GM21786 (cell line): ENCODE measurements around the gene HMGCS1.
"Not testable (repeated sequence)": the region's sequence is repeated elsewhere in the genome, so short reads cannot be mapped to it uniquely, and the experiment has no call there.

Experiments
- ATAC-seq: cut with Tn5 transposase; IDR thresholded peaks from one replicate; pipeline ENCODE4 v1.9.1; 2021; ENCODE audit not compliant: unreplicated experiment

The HMGCS1 gene

DNA sequence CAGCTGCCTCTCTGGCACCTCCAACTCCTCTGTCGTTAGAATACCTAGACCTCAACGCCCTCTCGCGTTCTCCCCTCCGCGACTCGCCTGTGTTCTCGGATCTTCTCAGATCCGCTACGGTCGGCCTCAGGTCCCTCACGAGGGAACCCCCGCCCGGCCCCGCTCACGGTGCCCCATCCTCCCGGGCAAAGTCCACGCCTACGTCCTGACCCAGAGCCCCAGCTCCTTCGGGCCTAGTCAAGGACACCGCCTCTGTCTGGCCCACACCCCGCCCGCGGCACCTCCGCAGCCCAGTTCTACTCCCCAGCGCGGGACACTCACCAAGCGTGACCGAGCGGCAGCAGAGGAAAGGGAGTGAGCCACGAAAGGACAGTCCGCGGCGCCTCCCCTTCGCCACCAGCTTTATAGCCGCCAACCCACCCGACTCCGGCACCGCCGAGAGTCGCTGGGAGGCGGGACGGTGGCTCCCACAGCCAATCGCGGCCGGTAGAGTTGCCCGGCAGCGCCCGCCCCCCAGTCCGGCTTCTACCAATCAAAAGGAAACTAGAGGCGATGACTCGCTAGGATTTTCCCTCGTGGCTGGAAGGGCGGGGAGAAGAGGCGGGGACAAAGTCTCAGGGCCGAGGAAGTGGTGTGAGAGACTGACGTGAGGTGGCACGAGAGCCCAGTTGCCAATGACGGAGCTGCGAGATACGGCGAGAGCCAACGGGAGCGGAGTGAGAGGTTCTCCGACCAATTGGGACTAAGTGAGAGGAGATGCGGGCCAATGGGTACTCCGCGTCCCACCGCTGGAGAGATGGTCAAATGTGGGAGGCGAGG, at the start of gene HMGCS1:
Gene HMGCS1 (minus strand): TSS at position 378 of the 819 bp plus-strand sequence. CDS start 14,447 bp downstream, outside the sequence.
- peak; percentile 94 for ATAC-seq

DNA sequence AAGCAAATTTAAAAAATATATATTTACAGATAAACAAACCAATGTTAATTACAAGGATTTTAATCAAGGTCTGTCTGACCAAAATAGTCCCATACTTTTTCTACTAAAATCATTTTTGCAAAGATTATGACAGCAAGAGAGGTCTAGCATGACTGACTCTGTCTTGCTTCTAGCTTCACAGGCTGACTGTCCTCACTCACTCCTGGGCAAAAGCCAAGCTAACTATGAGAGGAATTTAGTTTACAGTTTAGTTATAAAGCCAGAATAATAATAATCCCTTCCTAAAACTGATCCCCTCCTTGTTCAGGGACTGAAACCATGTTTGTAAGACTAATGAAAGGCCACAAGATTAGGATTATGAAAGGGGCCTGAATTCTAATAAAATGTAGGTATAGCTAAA, 45.5 kb upstream of the HMGCS1 start:
- no peak for ATAC-seq

DNA sequence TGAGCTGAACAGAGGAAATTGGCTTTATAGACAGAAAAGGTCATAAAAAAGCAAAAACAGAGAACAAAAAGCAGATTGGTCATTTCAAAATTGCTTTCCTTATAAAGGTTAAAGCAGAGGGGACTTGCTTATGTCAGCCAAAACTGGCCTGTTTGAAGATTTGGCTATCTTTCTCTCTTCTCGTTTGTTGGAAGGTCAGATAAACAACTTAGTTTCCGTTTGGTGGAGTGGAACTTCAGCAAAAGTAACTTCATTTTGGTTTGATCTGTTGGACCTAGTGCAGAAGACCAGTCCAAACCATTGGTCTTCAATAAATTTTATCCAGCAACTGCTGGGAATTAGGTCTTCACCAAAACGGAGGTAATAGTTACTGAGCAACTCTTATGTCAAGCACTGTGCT, 45.1 kb upstream of the HMGCS1 start:
- ATAC-seq = no peak

DNA sequence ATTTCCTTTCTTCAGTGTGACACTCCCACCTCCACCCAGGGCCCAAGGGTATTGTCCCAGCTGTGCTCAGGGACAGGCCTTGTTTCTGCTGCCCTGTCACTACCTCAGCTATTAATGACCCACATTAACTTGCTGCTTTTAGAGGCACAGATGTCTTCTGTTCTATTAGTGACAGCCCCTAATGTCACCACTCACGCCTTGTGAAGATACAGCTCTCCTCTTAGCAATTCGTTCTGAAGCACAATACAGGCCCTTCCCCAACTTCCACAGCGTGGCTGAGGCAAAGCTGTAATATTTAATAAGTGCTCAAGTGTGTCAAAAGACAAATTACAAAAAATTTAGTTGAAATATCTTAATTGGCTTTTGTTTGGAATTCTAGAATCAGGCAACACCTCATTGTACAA, 44.7 kb upstream of the HMGCS1 start:
- no peak for ATAC-seq

DNA sequence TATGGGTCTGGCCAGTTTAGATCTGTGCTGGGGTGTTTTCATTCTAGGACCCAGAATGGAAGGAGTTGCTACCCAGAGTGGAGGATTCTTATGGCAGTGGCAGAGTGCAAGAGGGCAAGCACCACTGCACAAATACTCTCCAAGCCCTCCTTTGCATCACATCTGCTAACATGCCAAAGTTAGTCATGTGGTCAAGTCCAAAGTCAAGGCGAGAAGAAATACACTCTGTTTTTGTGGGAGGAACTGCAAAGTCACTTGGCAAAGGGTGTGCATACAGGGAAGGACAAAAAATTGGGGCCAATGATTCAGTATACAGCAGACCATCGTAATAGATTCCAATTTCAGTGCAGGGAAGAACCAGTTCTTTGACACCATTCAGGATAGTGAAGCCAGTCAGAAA, 43.9 kb upstream of the HMGCS1 start:
- ATAC-seq = no peak

DNA sequence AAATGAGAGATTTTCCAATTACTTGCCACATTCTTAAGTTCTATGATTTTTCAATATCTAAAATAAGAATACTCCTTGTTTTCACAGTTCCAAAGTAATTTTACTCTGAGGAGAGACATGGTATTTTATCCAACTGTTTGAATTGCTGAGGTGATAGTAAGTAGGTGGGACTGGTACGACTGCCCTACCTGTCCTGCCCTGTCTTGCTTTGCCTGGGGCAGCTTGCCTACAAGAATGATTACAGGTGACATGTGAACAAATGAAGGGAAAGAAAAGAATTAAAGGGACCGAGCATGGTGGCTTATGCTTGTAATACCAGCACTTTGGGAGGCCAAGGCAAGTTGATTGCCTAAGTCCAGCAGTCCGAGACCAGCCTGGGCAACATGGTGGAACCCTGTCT, 41.6 kb upstream of the HMGCS1 start:
- no peak for ATAC-seq

DNA sequence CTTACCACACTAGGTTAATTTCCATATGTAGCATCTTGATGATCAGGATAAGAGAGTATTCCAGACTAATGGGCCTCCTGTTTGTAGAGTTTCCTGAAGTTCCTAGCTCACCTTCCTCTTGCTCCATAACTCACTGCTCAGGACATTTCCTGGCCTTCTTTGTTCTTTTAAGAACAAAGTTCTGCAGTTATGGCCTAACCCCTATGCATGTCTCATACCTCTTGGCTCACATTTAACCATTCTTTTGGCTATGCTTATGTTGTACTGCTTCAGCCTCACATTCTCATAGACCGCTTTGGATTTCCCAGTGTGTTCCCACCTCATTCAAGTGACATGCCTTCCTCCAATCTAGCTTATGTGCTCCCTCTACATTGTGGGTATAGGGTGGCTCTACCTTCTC, 40.5 kb upstream of the HMGCS1 start:
- no peak for ATAC-seq

DNA sequence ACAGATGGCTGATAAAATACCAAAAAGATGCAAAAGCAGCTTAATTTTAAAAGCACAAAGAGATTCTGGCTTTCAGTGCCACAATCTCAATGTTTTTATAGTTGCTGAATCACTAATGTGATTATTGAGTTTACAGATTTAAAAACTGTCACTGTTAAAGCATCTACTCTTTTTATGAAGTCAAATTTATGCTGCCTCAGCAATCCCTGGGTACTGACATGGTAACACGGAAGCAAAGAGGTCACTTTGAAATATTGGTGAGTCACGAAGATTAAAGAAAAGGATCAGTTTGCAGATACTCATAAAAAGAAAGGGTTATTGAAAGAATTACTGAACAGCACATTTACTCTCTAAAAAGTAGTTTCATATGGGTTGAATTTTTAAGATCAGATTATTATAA, 39.7 kb upstream of the HMGCS1 start:
- ATAC-seq = no peak

DNA sequence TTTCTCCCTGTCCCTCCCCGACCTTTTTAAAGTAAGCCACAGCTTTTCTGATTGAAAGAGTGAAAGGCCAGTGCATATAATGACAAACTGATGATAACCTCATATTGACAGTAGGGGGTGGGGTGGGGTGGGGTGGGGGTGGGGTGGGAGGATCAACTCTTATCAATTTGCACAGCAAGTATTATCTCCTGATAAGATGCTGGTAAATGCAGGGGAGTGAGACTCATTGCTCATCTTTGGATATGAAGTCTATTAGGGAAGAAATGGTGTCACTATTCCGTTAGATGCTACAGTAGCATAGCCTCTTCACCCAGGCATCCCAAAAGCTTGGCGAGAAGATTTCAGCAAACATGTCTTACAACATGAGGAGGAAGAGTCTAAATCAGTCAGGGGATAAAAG, 38.9 kb upstream of the HMGCS1 start:
- no peak for ATAC-seq

DNA sequence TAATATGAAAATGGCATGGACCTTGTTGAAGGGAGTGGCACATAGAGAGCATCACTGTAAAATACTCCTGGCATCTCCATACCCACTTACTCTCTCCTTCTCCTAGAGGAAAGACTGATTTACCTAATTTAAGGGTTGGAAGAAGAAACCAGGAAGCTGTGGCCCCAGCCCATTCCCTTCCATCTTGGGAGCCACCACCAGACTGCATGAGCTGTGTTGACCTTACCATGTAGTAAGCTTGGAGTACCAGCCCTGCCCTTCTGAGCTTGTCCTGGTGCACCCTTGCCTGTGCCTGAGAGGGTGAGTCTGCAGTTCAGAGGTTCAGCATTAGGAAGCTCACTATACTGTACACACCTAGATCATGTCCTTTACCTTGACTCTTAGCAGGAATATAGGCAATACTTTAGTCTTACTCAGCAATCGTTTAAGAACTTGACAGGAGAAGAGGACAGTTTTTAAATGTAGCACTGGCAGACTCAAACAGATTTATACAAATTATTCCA, 35.7 kb upstream of the HMGCS1 start:
- no peak for ATAC-seq

DNA sequence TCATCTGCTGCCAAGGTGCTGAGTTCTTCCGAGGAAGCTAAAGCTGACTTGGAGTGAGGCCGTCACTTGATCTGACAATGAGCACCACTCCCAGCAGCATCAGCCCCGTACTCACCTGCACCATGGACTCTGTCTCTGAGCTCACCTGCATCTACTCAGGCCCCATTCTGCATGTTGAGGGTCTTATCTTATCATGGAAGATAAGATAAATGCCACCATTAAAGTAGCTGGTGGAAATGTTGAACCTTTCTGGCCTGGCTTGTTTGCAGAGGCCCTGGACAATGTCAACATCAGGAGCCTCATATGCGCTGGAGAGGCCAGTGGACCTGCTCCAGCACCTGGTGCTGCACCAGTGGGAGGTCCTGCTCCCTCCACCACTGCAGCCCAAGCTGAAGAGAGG, 35.0 kb upstream of the HMGCS1 start:
- no peak for ATAC-seq

DNA sequence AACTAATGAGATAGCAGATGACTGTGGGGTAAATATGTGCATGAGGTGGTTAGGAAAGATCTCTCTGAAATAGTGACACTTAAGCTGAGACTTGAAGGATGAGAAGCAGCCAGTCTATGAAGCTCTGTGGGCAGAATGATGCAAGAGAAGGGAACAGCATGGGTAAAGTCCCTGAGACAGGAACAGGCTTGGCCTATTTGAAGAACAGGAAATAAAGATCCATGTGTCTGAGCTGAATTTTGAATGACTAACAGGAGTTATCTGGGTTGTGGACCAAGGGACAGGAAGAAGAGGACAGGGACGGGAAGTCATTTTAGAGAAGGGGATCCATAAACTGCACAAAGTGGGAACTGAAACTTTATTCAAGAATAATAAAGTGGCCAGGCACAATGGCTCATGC, 25.6 kb upstream of the HMGCS1 start:
- no peak for ATAC-seq

DNA sequence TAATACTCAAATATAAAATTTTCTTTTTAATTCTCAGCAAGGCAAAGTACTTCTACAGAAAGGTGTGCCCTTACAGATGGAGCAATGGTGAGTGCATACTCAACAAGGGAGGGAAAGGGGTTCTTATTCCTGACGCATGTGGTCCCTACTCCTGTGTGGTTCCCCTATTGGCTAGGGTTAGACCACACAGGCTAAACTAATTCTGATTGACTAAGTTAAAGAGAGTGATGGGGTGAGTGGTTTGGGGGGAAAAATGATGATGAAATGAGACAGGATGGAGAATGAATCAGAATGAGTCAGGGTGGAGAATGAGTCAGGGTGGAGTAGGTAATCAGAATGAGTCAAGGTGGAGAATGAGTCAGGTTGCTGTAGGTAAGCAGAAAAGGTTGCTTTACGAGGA, 22.9 kb upstream of the HMGCS1 start:
- no peak for ATAC-seq

DNA sequence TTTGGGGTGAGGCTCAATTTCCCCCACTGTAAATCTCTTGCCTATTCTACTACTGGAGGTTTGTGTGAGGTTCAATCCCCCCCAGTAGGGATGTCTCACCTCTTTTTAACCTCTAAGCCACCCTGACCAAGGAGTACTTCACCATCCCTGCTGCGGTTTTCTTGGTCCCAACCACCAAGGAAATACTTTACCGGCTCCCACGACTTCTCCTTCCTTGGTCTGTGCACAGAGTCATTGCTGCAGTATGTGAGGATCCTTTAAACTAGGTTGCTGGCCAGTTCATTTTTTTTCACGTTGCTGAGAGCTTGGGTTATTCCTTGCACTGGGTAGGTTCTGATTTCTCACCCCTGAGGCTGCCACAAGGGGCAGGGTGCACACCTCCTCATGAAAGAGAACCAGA, 22.5 kb upstream of the HMGCS1 start:
- ATAC-seq = no peak

DNA sequence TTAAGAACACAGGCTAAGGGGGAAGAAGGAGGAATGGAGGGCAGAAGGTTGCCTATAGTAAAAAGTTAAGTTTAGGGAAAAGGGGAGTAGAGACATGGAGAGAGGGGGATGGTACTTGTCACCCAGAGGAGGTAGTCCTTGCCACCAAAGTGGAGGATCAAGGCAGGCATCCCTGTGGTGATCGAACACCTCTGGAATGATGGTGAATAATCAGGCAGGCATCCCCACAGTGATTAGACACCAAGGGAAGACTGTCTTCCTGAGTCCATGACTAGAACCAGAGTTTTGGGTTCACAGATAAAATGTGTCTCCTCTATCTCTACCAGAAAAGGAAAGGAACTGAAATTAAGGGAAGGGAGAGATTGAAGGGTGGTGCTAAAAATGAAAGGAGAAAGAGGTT, 19.2 kb upstream of the HMGCS1 start:
- ATAC-seq = no peak

DNA sequence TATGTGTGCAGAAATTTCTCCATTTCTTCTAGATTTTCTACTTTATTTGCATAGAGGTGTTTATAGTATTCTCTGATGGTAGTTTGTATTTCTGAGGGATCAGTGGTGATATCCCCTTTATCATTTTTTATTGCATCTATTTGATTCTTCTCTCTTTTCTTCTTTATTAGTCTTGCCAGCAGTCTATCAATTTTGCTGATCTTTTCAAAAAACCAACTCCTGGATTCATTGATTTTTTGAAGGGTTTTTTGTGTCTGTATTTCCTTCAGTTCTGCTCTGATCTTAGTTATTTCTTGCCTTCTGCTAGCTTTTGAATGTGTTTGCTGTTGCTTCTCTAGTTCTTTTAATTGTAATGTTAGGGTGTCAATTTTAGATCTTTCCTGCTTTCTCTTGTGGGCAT, 12.4 kb upstream of the HMGCS1 start:
- ATAC-seq = not testable (repeated sequence)

DNA sequence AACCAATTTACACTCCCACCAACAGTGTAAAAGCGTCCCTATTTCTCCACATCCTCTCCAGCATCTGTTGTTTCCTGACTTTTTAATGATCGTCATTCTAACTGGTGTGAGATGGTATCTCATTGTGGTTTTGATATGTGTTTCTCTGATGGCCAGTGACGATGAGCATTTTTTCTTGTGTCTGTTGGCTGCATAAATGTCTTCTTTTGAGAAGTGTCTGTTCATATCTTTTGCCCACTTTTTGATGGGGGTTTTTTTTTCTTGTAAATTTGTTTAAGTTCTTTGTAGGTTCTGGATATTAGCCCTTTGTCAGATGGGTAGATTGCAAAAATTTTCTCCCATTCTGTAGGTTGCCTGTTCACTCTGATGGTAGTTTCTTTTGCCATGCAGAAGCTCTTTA, 10.3 kb upstream of the HMGCS1 start:
- ATAC-seq = not testable (repeated sequence)

DNA sequence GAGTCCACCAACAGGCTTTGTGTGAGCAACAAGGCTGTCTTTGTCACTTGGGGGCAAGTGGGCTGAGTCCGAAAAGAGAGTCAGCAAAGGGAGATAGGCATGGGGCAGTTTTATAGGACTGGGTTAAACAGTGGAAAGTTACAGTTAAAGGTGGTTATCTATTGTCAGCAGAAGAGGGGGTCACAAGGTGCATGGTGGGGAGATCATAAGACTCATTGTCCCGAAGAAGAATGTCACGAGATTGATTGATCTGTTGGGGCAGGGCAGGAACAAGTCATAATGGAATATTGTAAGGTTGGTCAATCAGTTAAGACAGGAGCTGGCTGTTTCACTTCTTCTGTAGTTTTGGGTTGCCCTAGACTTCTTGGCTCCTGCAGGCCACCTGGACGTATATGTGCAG, 7.6 kb upstream of the HMGCS1 start:
- ATAC-seq = no peak

DNA sequence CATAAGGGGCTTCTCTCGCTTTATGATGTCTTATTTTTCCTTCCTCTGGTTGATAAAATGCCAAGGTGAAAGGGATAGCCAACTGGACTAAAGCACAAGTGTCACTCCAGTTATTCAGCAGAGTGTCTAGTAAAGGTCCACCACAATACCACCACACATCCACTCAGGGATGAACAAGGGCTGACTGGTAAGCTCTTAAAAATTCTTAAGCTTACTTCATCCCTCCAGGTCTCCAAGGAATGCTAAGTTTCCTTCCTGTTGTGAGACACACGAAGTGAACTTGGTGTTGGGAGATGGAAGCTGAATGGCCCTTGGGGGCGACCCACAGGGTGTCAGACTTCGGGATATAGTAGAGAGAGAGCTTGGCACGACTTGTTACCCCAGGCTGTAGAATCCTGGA, 3.2 kb upstream of the HMGCS1 start:
- ATAC-seq = no peak

DNA sequence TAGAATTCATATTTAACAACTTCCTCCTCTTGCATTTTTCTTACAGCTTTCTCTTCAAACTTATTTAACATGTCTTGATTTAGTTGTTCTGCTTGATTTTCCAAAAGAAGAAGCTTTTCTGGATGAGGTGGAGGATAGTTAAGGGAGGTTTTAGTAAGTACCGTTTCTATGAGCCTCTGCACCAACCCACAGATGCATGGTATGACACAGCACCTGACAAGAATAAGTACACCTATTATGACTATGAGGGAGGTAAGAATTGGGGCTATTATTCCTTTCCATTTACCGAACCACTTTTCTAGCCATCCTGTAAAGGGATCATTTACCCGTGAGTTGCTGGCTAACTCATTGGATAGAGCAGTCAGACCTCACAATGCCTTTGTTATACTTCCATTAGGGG, 2.5 kb upstream of the HMGCS1 start:
- ATAC-seq = no peak

DNA sequence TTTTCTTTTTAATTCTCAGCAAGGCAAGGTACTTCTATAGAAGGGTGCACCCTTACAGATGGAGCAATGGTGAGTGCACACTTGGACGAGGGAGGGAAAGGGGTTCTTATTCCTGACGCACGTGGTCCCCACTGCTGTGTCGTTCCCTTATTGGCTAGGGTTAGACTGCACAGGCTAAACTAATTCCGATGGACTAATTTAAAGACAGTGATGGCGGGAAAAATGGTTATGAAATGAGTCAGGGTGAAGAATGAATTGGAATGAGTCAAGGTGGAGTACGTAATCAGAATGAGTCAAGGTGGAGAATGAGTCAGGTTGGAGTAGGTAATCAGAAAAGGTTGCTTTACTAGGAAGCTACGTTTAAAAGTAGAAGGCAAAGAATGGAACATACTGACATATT, 2.1 kb upstream of the HMGCS1 start:
- ATAC-seq = no peak

DNA sequence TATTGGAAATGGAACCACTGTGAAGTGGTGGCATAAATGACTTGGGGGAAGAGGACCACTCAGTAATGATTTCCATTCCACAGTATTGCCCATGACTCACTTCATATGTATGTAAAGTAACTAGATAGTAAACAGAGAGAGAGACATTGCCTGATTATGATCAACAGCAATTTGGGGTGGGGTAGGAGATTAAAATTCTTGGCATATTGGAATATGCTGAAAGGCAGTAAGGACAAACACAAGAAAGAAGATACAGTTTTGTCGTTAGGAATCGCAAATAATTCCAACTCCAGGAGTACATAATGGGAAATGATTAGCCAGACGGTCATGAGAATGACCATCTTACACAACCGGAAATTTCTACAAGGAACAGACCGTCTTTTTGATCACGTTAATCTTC, 1.5 kb upstream of the HMGCS1 start:
- no peak for ATAC-seq

DNA sequence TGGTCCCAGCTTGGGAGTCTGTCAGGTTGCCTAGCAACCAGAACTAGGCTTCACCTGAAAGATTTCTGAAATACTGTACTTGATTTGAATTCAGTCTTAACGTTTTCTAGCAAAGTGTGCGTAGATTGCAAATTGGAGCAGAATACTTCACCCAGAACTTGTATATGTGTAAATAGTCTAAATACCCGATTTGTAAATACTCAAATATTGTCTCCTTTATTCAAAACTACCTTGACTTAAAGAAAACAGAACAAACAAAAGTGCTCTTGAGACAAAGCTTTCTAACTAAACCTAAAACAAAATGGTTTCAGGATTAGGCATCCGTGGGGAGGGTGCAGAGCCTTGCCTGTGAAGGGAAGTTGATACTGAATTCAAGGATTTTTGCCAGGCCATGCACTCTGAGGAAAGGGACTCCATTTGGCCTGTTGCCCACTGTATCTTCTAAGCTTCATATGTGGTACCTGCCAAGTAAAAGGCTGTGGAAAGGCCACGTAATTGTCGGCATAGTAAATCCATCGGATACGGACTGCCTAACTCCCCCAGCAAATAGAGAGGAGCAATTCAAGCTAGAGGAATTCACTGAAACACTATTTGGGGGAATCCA, 744 bp upstream of the HMGCS1 start:
- ATAC-seq = no peak
